Activated gamma-delta T cell (primary cell): ENCODE data around the gene FAM151B.

Experiments
- DNase-seq: peaks from one replicate; lab custom pipeline; 2025; lab: John Stamatoyannopoulos, UW

Gene FAM151B

DNA sequence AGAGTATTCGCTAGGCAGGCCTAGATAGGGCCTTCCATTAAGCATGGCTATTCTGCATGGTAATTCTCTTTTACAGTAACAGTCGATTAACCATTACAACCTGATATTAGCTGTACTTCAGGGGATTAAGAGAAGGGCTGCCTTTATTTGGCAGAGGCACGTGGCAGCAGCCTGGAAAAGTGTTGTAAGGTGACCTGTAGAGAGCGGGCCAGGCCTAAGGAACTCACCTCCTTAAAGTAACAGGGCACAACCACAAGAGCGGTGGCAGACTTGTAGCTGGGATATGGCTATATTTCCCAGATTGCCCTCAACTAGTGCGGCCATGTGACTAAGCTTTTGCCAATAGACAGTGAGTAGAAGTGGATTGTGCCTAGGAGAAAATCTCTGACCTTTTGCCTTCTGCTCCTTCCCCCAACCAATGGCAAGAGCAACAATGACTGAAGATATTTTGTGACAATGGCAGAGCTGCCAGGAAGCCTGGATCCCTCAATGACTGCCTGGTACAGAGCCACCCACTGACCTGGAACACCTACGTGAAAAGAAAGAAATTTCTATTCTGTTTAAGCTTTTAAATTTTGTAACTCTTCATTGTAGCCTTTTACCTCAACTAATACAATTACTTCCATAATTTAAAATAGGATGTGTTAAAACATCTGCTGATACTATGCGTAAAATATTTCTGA is 101.1 kb downstream of the FAM151B start:
- no peak for DNase-seq

DNA sequence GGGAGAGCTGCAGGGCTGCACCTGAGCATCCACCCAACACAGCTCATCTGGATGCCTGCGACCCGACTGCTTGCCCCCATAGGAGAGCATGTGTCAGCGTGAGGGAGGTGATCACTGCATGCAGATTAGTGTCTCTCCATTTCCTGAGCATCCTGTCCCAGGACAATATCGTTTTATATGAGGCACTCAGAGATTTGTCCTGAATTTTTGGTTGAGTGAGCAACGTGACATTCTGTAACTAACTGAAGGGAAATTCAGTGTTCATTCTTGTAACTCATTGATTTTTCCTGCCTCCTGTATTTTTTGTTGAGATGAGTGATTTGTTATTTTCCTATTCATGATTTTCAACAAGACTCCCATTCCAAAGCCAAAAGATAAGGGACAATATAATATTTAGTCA is 102.9 kb downstream of the FAM151B start:
- DNase-seq = peak; percentile 4

DNA sequence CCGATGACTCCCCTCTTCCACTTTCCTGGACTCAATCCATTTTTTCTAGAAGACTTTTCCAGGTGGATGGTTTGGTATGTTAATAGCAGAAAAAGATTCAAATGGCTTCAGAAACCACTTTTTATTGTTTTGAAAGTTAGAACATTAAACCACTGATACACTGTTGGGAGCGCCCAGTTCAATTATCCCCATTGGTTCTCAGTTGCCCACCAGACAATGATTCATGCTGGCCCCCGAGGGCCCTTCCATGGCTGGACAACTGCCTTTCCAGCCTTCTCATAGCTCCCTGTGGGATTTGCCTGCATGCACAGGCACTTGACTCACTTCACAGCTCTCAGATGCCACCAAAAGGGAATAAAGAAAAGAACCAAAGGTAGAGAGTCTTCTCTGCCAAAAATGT is 103.5 kb downstream of the FAM151B start:
- no peak for DNase-seq

DNA sequence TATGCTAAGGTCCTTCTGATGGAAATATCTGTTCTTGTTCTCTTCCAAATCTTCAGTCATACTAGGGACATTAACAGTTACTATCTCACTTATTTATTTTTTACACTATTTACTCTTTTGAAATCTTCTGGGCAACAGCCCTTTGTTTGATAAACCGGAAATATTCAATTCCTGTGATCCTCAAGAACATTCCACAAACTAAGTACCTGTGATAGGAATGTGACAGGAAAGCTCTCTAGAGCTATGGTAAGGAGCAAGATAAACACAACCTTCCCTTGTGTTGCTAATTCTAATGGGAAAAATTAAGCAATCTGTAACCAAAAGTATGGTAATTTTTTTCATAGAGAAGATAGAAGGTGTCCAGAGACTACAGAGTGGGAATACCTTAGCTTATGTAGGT is 104.2 kb downstream of the FAM151B start:
- DNase-seq = no peak
